Central memory CD4-positive, alpha-beta T cell (primary cell): ENCODE measurements around the gene ICE1.
A peak's percentile ranks its signal among the peaks of the same experiment; 100 is the strongest.
"Not testable (repeated sequence)": the region's sequence is repeated elsewhere in the genome, so short reads cannot be mapped to it uniquely, and the experiment has no call there.

ENCODE experiments used
- DNase-seq: peaks from one replicate; pipeline ENCODE4 v3.0.0; 2022
- total RNA-seq, 3 experiments: gene quantifications; one replicate each; lab custom pipeline; 2026; lab: John Stamatoyannopoulos, UW

Gene ICE1, protein sequence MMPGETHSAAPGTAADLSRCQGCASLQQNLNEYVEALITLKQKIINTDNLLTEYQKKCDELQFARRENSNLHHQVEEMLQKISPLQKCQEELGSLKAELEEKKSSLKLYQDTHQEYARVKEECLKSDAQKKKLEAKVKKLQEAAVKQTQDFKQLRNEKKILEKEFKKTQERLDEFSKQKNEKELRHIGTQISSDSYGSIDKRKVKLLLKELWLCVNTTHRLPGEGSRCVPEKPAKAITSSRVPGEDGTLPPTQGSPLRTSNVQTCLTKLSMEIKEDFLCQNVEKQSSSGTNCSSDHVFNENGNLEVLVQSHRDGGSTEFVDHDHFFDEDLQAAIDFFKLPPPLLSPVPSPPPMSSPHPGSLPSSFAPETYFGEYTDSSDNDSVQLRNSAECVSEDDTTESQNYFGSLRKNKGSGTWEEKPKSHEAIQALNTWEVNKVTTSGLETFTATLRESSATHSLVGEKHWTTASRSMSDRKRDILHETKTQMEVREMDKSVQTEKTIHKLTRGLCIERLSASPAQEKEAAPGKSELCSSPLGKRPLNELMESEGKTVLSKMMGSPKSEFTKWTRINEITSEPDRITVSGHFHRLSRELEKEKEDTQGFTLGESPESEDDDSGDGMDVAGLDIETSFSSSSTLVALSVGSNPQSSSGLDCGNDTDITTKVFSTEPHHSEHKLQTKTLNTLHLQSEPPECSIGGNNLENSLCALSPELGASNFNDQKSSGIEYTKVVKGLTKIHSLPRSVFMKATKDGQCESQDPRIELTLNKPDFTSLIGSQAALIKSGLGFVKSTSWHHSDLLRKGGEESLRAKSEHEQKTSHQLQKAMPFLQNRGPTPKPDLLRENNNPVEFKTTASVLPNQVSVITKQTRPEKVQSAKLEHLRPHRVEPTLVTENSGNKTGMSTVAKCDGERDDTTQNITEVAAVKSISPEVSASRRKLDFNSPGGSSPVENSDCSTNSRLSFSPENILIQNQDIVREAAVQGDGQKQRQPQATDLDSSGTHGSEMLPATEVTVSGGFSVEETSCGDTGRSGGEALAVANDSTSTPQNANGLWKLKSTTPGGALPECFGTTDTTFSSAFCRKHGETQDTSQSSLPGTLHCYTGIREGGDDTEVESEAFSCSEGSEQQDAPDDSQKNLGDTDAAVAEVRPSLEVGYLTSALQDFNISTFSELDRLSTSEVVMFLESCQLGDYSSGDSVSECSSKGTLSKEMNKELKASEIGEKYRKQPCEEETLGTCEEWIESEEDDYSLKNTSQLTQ (N-terminal part only)
- 125 to 192 (median 181) reads per million in 3 experiments for total RNA-seq

DNA sequence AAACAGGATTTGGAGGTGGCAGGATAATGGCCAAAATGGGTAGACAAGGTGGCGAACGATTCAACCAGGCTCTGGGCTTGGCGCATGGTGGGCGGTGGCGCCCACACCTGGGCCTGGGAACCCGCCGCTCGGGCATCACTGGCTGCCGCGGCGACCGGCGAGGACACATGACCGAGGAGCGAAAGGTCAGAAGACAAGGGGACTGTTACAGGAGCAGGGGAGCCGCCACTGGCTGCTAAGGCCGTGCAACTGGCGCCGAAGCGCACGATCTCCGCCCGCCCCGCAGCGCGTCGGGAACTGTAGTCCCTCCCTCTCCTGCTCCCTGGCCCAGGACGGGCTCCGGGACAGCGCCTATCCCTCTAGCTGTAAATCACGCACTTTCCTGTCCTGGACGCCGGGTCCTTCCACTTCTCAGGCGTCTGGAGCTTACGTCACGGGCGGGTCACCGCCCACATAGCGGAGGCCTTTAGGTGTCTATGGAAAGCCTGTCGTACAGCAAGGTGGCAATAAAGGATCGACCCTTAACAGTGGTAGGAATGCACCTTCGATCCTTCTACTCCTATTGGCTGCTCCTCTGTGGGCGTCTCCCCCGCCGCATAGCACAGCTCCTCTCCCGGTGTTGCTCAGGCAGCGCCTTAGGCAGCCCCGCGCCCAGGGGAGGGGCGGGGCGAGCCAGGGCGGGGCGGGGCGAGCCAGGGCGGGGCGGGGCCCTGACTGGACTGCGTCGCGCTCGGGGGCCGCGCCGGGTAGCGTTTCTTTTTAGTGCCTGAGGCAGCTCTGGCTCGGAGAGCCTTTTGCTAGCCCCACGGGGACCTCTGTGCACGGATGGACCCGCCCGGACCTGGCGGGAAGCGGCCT is at the start of gene ICE1:
ICE1 (plus strand) TSS at position 717 of the 858 bp plus-strand sequence. CDS start 239 bp downstream, outside the sequence.
- DNase-seq = peak; percentile 97

DNA sequence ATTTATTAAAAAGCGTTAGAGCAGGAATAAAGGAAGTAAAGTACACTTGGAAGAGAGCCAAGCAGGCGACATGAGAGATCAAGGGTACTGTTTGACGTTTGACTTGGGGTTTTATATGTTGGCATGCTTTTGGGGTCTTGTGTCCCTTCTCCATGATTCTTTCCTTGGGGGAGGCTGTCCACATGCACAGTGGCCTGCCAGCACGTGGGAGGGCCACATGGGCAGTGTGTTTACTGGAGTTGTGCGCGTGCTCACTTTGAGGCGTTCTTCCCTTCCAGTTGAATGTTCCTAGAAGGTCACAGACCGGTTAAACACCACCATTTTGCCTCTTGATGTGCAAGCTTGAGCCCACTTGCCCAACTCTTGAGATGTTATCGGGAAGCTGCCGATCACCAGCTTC is 49.5 kb upstream of the ICE1 start:
- DNase-seq = no peak

DNA sequence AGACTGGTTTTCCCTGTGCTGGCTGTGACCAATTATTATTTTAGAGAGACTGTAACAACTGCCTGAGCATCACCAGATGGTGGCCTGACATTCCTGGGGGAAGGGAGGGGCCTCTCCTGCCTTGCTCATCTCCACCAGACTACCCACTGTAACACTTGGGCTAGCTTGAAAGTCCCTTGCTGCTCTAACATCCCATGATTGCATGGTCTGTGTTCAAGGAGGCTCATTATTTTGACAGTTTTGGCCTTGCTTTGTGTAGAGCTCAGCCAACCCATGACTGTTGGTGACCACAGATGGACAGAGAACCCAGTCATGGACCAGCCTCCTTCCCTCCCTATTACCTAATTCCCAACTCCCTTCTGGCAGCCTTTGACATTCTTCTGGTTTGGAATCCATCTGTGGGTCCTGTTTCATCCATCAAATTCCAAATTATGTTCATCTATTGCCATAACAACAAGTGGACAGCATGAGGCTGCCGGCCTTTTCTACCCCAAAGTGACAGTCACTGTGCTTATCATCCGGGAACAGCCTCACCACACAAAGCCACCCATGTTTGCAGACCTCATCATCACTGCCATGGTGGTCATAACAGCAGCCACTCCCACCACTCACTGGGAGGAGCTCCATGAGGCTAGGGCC is 49.0 kb upstream of the ICE1 start:
- no peak for DNase-seq

GRCh38 chr5:5374009-5374715 is 48.3 kb upstream of the ICE1 start:
- DNase-seq = no peak

GRCh38 chr5:5377780-5378179 is 44.7 kb upstream of the ICE1 start:
- DNase-seq = no peak

DNA sequence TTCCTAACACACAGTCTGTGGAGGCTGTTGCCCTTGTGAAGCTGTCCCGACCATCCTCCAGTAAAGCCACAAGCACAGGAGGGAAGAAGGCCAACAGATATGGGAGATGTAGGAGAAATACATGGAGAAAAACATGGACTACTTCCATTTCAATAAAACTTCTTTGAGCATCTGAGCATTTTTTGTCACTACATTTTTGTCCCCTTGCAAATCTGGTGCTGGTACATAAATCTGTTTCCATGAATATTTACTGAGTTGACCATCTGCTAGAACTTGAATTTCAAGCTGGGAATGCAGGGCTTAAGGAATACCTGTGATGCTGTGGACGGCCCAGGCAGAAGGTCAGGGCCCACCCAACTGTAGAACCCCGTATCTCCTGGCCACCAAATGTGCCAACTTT is 43.9 kb upstream of the ICE1 start:
- DNase-seq = no peak

GRCh38 chr5:5380298-5380697 is 42.2 kb upstream of the ICE1 start:
- no peak for DNase-seq

- DNase-seq = no peak
These were observed 41.1 kb upstream of the ICE1 start for GRCh38 chr5:5381310-5381913.

- DNase-seq = no peak
These were observed 39.0 kb upstream of the ICE1 start for GRCh38 chr5:5383461-5383860.

- DNase-seq = no peak
These were observed 37.7 kb upstream of the ICE1 start for GRCh38 chr5:5384660-5385330.

DNA sequence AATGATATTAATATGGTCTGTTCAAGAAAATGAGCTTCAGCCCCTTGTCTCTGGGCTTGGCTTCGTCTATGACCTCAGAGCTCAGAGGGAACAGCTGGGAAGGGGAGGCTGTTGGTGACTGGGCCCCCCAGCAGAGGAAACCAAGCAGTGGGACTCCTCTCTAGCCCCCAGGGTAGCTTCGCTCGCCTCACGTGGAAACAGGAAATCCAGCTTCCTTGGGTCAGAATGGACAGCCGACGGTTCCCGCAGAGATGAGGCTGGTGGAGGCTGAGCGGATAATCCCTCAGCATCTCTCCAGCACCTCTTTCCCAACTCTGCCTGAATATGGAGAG is 37.2 kb upstream of the ICE1 start:
- no peak for DNase-seq

DNA sequence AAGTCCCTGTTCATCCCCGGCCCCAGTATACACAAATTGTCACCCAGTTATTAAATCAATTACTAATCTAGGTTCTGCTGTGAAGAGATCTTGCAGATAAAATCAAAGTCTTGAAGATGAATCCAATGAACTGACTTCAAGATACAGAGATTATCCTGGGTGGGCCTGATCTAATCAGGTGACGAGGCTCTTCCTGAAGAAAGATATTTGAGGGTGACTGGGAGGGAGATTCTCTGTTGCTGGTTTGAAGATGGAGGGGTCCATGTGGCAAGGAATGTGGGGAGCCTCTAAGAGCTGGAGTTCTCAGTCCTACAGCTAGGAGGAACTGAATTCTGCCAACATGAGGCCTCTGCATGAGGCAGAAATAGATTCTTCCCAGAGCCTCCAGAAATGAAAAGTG is 36.1 kb upstream of the ICE1 start:
- no peak for DNase-seq

DNA sequence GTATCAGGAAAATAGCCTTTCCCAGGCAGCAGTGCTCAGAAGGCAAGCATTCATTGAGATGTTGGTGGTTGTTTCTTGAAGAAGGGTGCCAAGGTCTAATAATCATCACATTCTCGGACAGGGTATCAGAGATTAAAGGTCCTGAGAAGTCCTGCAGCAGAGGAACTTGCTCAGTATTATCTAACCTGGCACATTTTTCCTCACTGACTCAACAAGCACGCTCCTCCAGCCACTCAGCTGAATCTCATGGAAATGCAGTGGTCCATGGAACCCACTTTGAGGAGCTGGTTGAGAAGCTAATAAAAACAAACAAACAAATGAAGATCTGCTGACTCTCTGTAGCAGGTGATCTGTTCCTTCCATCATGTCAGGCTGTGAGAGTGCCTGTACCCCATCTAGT is 35.3 kb upstream of the ICE1 start:
- no peak for DNase-seq

DNA sequence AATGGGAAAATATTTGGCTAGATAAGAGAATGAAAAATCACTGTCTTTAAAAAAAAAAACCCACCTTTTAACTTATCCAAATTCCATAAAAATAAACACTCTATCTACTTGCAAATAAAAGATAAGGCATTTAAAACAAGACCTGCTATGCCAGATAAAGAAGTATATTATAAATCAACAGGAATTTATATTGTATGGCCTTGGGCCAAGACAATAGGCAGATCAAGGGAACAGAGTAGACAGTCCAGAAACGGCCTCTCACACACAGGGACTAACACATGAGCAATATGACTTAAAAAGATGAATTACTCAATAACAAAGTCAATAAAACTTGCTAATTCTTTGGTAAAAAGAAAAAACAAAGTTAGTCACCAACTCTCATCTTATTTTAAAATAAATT is 34.7 kb upstream of the ICE1 start:
- DNase-seq = no peak

- not testable (repeated sequence) for DNase-seq
These were observed 32.2 kb upstream of the ICE1 start for GRCh38 chr5:5390121-5390869.

DNA sequence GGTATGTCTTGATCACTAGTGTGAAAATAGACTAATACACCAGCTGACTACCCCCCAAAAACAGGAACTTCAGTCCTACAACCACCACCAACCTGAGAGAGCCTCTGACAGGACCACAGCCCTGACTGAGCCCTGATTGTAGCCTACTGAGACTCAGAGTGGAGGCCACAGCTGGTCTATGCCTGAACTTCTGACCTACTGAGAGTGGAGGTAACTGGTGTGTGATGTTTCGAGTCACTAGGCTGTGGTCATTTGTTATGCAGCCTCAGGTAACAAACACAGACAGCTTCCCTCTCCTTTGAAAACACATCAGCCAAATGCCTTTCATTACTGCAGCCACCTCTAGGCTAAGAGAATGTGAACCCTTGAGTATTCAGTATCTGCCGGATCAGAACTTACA is 30.0 kb upstream of the ICE1 start:
- DNase-seq = not testable (repeated sequence)

DNA sequence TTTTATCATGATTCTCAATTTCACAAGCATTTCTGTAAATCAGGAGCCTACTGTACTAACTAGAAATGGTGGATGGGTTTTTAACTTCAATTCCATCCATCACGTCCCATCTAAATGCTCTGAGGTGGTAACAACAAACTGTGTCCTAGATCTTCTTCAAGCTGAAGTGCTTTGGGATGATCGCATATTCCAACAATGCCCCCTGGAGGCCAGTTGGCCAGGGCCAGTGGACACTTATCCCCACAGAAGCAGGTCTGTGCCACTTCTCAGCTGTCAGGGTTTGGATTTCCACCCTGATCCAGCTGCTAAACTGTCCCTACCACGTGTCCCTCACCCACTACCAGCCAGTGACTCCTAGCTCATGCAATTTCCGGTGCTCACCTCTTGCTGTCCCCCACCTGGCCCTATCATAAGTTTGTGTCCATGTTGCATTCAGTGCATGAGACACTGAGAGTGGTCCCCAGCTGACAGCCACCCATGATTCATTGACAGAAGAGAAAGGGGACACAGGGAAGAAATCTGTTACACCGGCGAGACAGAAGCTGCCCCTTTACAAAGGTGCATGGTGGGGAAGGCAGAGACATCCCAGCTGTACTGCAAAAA is 28.0 kb upstream of the ICE1 start:
- DNase-seq = not testable (repeated sequence)

DNA sequence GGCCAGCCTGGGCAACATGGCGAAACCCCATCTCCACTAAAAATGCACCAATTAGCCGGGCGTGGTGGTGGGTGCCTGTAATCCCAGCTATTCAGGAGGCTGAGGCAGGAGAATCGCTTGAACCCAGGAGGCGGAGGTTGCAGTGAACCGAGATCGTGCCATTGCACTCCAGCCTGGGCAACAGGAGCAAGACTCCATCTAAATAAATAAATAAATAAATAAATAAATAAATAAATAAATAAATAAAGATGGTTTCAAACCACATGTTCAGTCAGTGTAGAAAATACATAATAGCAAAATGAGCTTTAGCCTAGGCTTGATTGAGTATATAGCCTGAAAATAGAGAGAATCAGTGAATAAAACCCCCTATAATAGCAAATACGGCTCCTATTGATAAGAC is 27.4 kb upstream of the ICE1 start:
- not testable (repeated sequence) for DNase-seq

DNA sequence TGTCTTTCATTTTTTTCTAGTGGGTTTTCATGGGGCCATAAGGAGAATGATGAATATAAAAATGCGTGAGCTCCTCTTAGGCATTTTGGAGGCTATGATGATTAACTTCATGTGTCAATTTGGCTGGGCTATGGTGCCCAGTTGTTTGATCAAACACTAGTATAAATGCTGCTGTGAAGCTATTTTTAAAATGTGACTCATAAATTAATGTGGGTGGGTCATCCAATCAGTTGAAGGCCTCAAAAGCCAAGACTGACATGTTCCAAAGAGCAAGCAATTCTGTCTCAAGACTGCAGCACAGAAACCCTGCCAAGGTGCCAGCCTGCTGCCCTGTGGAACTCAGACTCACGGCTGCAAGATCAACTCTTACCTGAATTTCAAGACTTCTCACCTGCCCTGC is 24.4 kb upstream of the ICE1 start:
- no peak for DNase-seq
